KMS-11 (cell line): ENCODE data around the gene LYRM9.

Source experiments
- H2AFZ ChIP-seq: fragments of 200-600 bp; sonication (generic); 2 replicates; pipeline ENCODE4 v1.6.1; 2016; ENCODE audit warnings: antibody characterized with exemption, mixed run types, low read depth
- H3K27ac ChIP-seq: fragments of 200-600 bp; sonication (generic); 2 replicates; pipeline ENCODE4 v1.6.1; 2016; ENCODE audit warnings: mild to moderate bottlenecking, mixed run types
- H3K27me3 ChIP-seq: fragments of 200-600 bp; sonication (generic); 2 replicates; pipeline ENCODE4 v1.6.1; 2017; ENCODE audit warnings: mild to moderate bottlenecking, low read depth, mixed run types, moderate library complexity; ENCODE audit not compliant: insufficient read depth
- H3K36me3 ChIP-seq: fragments of 200-600 bp; sonication (generic); 2 replicates; pipeline ENCODE4 v1.6.1; 2017; ENCODE audit warnings: mild to moderate bottlenecking, mixed run types; ENCODE audit not compliant: insufficient read depth
- H3K4me1 ChIP-seq: fragments of 200-600 bp; sonication (generic); 2 replicates; pipeline ENCODE4 v1.6.1; 2016; ENCODE audit warnings: mild to moderate bottlenecking, low read depth, mixed run types; ENCODE audit not compliant: poor library complexity, severe bottlenecking
- H3K4me2 ChIP-seq: fragments of 200-600 bp; sonication (generic); 2 replicates; pipeline ENCODE4 v1.7.0; 2016; ENCODE audit warnings: mild to moderate bottlenecking, mixed run types
- H3K4me3 ChIP-seq: fragments of 200-600 bp; sonication (generic); IDR thresholded peaks from 2 replicates; pipeline ENCODE4 v1.6.1; 2017; ENCODE audit warnings: low read depth, low read length, mixed read lengths; ENCODE audit not compliant: insufficient read depth
- H3K79me2 ChIP-seq: fragments of 200-600 bp; sonication (generic); 2 replicates; pipeline ENCODE4 v1.6.1; 2016; ENCODE audit warnings: low read depth, mixed run types; ENCODE audit not compliant: insufficient read depth
- H3K9ac ChIP-seq: fragments of 200-600 bp; sonication (generic); 2 replicates; pipeline ENCODE4 v1.6.1; 2016; ENCODE audit warnings: mild to moderate bottlenecking, mixed run types
- H4K20me1 ChIP-seq: fragments of 200-600 bp; sonication (generic); 2 replicates; pipeline ENCODE4 v1.6.1; 2016; ENCODE audit warnings: mild to moderate bottlenecking, mixed run types; ENCODE audit not compliant: insufficient read depth
- CTCF ChIP-seq: fragments of 200-600 bp; sonication (generic); conservative IDR thresholded peaks from 2 replicates; pipeline ENCODE4 v1.6.1; 2017; ENCODE audit warnings: low read depth, mild to moderate bottlenecking, antibody characterized with exemption, low read length, moderate library complexity, mixed read lengths

Gene LYRM9

DNA sequence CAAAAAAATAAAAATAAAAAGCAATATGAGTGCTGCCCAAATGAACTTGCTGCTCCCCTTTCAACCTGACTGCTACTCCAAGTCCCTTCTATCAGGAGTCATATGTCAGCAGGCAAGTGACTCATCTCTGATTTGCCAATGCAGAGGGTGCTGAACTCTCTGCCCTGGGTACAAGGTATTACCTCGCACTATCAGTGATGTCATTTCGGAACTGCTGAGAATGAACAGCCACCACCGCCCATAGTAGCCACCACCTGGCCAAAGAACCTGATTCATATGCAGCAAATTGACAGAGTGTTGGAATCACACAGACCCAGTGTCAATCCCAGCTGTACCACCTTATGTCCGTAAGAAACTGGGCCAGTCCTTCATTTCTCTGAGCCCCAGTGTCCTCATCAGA, 31.2 kb downstream of the LYRM9 start:
- no peaks in the 10 kb centered on the region for H3K36me3 ChIP-seq

DNA sequence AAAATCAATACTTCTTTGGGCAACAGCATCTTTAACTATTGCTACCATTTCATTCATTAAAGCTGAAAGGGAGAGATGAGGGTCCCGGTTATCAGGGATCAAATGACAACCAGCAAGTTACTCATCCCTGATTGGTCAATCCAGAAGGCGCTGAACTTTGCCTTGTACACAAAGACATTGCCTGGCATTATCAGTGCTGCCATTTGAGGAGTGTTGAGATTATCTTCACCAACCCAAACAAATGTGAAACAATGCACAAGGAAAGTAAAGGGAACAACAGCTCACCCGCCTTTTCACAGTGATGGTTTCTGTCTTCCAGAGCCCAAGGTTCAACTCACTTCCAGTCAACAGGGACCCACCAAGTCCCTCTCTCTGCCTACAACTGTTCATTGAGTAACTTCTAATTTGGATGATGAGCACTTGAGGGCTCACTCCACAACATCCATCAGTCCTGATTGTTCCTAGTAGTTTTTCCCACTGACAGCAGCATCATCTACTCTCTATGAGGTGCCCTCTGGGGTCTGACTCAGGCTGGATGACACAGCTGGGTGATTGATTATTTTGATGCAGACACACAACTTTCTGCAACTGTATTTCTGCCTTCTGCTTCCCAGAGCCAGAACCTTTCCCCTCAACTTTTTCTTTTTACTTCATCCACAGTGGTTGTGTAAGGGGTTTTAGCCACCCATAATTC, 32.0 kb downstream of the LYRM9 start:
- H3K79me2 ChIP-seq: no peaks in the 10 kb centered on the region
- no peak for TF ChIP-seq CTCF
- no peaks in the 10 kb centered on the region for H3K27me3 ChIP-seq
- no peak overlapping the region for H3K27ac ChIP-seq
- no peak overlapping the region for H3K9ac ChIP-seq
- H3K4me3 ChIP-seq: no peak overlapping the region
- H3K4me2 ChIP-seq: no peak overlapping the region
- no peaks in the 10 kb centered on the region for H3K36me3 ChIP-seq
- H3K4me1 ChIP-seq: no peaks in the 10 kb centered on the region
- no peak overlapping the region for H2AFZ ChIP-seq
- H4K20me1 ChIP-seq: no peaks in the 10 kb centered on the region

More for the DNA sequence above, 31.2 kb downstream of the LYRM9 start:
- Histone ChIP-seq H3K27me3 (no peaks in the 10 kb centered on the region), H3K4me3 (no peak overlapping the region), H3K4me1 (no peaks in the 10 kb centered on the region), H3K79me2 (no peaks in the 10 kb centered on the region), H3K4me2 (no peak overlapping the region), H2AFZ (no peak overlapping the region), H4K20me1 (no peaks in the 10 kb centered on the region), H3K9ac (no peak overlapping the region), H3K27ac (no peak overlapping the region)
- TF ChIP-seq CTCF: no peak

GRCh38 chr17:27858621-27859305, 34.4 kb downstream of the LYRM9 start:
- Histone ChIP-seq H3K36me3 (no peaks in the 10 kb centered on the region), H4K20me1 (no peaks in the 10 kb centered on the region), H3K4me1 (no peaks in the 10 kb centered on the region), H3K79me2 (no peaks in the 10 kb centered on the region), H3K27ac (no peak overlapping the region), H3K4me2 (no peak overlapping the region), H3K9ac (no peak overlapping the region), H2AFZ (no peak overlapping the region), H3K4me3 (no peak overlapping the region), H3K27me3 (no peaks in the 10 kb centered on the region)
- TF ChIP-seq CTCF: no peak

- H3K4me1 ChIP-seq: no peaks in the 10 kb centered on the region
- H3K9ac ChIP-seq: no peak overlapping the region
- no peak overlapping the region for H3K4me3 ChIP-seq
- H3K4me2 ChIP-seq: no peak overlapping the region
- no peaks in the 10 kb centered on the region for H4K20me1 ChIP-seq
- no peak overlapping the region for H2AFZ ChIP-seq
- no peak overlapping the region for H3K27ac ChIP-seq
- no peaks in the 10 kb centered on the region for H3K27me3 ChIP-seq
- no peaks in the 10 kb centered on the region for H3K36me3 ChIP-seq
- TF ChIP-seq CTCF: no peak
- H3K79me2 ChIP-seq: no peaks in the 10 kb centered on the region
Observed at GRCh38 chr17:27856676-27857432, 36.3 kb downstream of the LYRM9 start.
